IPS DF 4.7 (cell line): ENCODE results near the gene ZNF445.
A peak's percentile ranks its signal among the peaks of the same experiment; 100 is the strongest.
"Not testable (repeated sequence)": the region's sequence is repeated elsewhere in the genome, so short reads cannot be mapped to it uniquely, and the experiment has no call there.

Experiments used
- DNase-seq: peaks from one replicate; pipeline ENCODE4 v3.0.0-alpha.2; 2013; ENCODE audit warnings: low spot score; ENCODE audit errors: extremely low read depth

ZNF445 gene

GRCh38 chr3:44436181-44436580 is 41.3 kb downstream of the ZNF445 start:
- DNase-seq, result no peak

- no peak for DNase-seq
Observed at GRCh38 chr3:44434834-44435510, 42.5 kb downstream of the ZNF445 start.

- no peak for DNase-seq
Observed at GRCh38 chr3:44430466-44430865, 47.0 kb downstream of the ZNF445 start.

GRCh38 chr3:44429459-44429858 is 48.0 kb downstream of the ZNF445 start:
- DNase-seq, result no peak

GRCh38 chr3:44428910-44429309 is 48.6 kb downstream of the ZNF445 start:
- DNase-seq, result no peak

GRCh38 chr3:44427683-44428082 is 49.8 kb downstream of the ZNF445 start:
- peak; percentile 7 for DNase-seq

- DNase-seq, result no peak
Observed at GRCh38 chr3:44424758-44425157, 52.7 kb downstream of the ZNF445 start.

GRCh38 chr3:44421280-44421679 is 56.2 kb downstream of the ZNF445 start:
- no peak for DNase-seq

- DNase-seq, result no peak
Observed at GRCh38 chr3:44420676-44421075, 56.8 kb downstream of the ZNF445 start.

GRCh38 chr3:44419923-44420650 is 57.4 kb downstream of the ZNF445 start:
- no peak for DNase-seq

- DNase-seq, result no peak
Observed at GRCh38 chr3:44419116-44419922, 58.2 kb downstream of the ZNF445 start.

GRCh38 chr3:44418549-44418948 is 58.9 kb downstream of the ZNF445 start:
- peak; percentile 25 for DNase-seq

GRCh38 chr3:44418118-44418517 is 59.4 kb downstream of the ZNF445 start:
- DNase-seq, result not testable (repeated sequence)

- DNase-seq, result no peak
Observed at GRCh38 chr3:44416031-44417030, 61.1 kb downstream of the ZNF445 start.

- DNase-seq, result no peak
Observed at GRCh38 chr3:44415421-44415820, 62.0 kb downstream of the ZNF445 start.

- no peak for DNase-seq
Observed at GRCh38 chr3:44414517-44415090, 62.9 kb downstream of the ZNF445 start.

GRCh38 chr3:44412365-44412764 is 65.1 kb downstream of the ZNF445 start:
- no peak for DNase-seq

- no peak for DNase-seq
Observed at GRCh38 chr3:44411031-44411645, 66.3 kb downstream of the ZNF445 start.

GRCh38 chr3:44409640-44410410 is 67.6 kb downstream of the ZNF445 start:
- no peak for DNase-seq
